ENCODE results near the gene MAP2K4.

DNA sequence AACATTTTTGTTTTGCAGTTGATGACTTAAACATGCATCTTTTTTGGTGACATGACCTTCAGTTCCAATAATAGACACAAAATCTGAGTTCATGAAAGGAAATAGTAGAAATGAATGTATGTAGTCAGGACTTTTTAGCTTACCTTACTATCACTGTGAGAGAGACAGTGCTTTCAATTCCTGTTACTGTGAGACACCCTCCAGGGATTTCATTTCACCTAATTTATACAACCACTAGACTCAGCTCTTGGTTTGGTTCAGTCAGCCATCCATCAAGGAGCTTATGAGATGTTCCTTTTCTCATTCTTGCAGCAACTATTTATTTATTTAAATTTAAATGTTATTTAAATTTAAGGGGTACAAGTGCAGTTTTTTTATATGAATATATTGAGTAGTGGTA is 77.9 kb downstream of the MAP2K4 start:
- TF ChIP-seq, protein P1, sequence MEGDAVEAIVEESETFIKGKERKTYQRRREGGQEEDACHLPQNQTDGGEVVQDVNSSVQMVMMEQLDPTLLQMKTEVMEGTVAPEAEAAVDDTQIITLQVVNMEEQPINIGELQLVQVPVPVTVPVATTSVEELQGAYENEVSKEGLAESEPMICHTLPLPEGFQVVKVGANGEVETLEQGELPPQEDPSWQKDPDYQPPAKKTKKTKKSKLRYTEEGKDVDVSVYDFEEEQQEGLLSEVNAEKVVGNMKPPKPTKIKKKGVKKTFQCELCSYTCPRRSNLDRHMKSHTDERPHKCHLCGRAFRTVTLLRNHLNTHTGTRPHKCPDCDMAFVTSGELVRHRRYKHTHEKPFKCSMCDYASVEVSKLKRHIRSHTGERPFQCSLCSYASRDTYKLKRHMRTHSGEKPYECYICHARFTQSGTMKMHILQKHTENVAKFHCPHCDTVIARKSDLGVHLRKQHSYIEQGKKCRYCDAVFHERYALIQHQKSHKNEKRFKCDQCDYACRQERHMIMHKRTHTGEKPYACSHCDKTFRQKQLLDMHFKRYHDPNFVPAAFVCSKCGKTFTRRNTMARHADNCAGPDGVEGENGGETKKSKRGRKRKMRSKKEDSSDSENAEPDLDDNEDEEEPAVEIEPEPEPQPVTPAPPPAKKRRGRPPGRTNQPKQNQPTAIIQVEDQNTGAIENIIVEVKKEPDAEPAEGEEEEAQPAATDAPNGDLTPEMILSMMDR (conservative IDR thresholded peaks at IDR 0.05; ENCODE audit: low read depth, low read length) = no peak
- TF ChIP-seq EZH2 (IDR thresholded peaks at IDR 0.05; ENCODE audit: borderline replicate concordance, low read depth, low read length, poor library complexity, severe bottlenecking) = no peak
